AG09309 (cell line): Measurements from ENCODE around the gene PNPLA7.

Experiments used
- DNase-seq: peaks from one replicate; pipeline ENCODE4 v3.0.0-alpha.2; 2010; ENCODE audit warnings: low read depth
- H3K4me3 ChIP-seq: 2 replicates; pipeline ENCODE4 v1.5.1; 2011; ENCODE audit warnings: mild to moderate bottlenecking, low read depth, low read length, moderate library complexity; ENCODE audit not compliant: control insufficient read depth
- TF ChIP-seq, protein P1 (sequence below): IDR thresholded peaks from 2 replicates; pipeline ENCODE4 v1.5.1; 2011; ENCODE audit warnings: mild to moderate bottlenecking, low read depth, low read length, inconsistent platforms; ENCODE audit not compliant: insufficient read depth, control insufficient read depth; ENCODE audit errors: missing control alignments

Gene PNPLA7

GRCh38 chr9:137480686-137481683 lies 69.2 kb downstream of the PNPLA7 start:
- no peak overlapping the region for H3K4me3 ChIP-seq
- no peak for DNase-seq
- TF ChIP-seq, protein P1, sequence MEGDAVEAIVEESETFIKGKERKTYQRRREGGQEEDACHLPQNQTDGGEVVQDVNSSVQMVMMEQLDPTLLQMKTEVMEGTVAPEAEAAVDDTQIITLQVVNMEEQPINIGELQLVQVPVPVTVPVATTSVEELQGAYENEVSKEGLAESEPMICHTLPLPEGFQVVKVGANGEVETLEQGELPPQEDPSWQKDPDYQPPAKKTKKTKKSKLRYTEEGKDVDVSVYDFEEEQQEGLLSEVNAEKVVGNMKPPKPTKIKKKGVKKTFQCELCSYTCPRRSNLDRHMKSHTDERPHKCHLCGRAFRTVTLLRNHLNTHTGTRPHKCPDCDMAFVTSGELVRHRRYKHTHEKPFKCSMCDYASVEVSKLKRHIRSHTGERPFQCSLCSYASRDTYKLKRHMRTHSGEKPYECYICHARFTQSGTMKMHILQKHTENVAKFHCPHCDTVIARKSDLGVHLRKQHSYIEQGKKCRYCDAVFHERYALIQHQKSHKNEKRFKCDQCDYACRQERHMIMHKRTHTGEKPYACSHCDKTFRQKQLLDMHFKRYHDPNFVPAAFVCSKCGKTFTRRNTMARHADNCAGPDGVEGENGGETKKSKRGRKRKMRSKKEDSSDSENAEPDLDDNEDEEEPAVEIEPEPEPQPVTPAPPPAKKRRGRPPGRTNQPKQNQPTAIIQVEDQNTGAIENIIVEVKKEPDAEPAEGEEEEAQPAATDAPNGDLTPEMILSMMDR, result no peak

- no peak for DNase-seq
- H3K4me3 ChIP-seq, result no peak overlapping the region
- TF ChIP-seq, protein P1, result no peak
These were observed 70.1 kb downstream of the PNPLA7 start for GRCh38 chr9:137479892-137480685.

GRCh38 chr9:137478962-137479861 lies 71.0 kb downstream of the PNPLA7 start:
- TF ChIP-seq, protein P1, result no peak
- DNase-seq, result no peak
- H3K4me3 ChIP-seq, result no peak overlapping the region

- TF ChIP-seq, protein P1, result no peak
- no peak for DNase-seq
- no peak overlapping the region for H3K4me3 ChIP-seq
These were observed 71.6 kb downstream of the PNPLA7 start for GRCh38 chr9:137478613-137478961.

- no peak overlapping the region for H3K4me3 ChIP-seq
- no peak for DNase-seq
- TF ChIP-seq, protein P1, result no peak
These were observed 72.2 kb downstream of the PNPLA7 start for GRCh38 chr9:137477778-137478612.
